Right forelimb (tissue), 1 donor: ENCODE data around the gene PNPLA2.

Experiments
- DNase-seq: peaks from one replicate; pipeline ENCODE4 v3.0.0-alpha.2; 2018

The PNPLA2 gene

GRCh38 chr11:819943-820649, 1.4 kb downstream of the PNPLA2 start:
- DNase-seq, result peak; percentile 72

- DNase-seq, result no peak
Measured at GRCh38 chr11:820655-821511, 2.2 kb downstream of the PNPLA2 start.

GRCh38 chr11:821512-822371, 3.0 kb downstream of the PNPLA2 start:
- no peak for DNase-seq

GRCh38 chr11:823441-824291, 5.0 kb downstream of the PNPLA2 start:
- DNase-seq, result no peak

- no peak for DNase-seq
Measured at GRCh38 chr11:824292-824880, 5.7 kb downstream of the PNPLA2 start.

- no peak for DNase-seq
Measured at GRCh38 chr11:824942-825341, 6.2 kb downstream of the PNPLA2 start.

GRCh38 chr11:825366-826226, 6.9 kb downstream of the PNPLA2 start:
- no peak for DNase-seq

GRCh38 chr11:826227-826621, 7.5 kb downstream of the PNPLA2 start:
- no peak for DNase-seq

- no peak for DNase-seq
Measured at GRCh38 chr11:826836-827145, 8.1 kb downstream of the PNPLA2 start.

- no peak for DNase-seq
Measured at GRCh38 chr11:827146-827896, 8.6 kb downstream of the PNPLA2 start.

- DNase-seq, result no peak
Measured at GRCh38 chr11:827897-828192, 9.1 kb downstream of the PNPLA2 start, which contains the start of gene CRACR2B. Gene CRACR2B (plus strand): TSS chr11:827919. CDS start chr11:828608, 689 bp downstream.

- DNase-seq, result no peak
Measured at GRCh38 chr11:828506-829175, 9.9 kb downstream of the PNPLA2 start.

- no peak for DNase-seq
Measured at GRCh38 chr11:829176-829846, 10.6 kb downstream of the PNPLA2 start.

- DNase-seq, result no peak
Measured at GRCh38 chr11:829847-830294, 11.2 kb downstream of the PNPLA2 start.

GRCh38 chr11:830295-831117, 11.8 kb downstream of the PNPLA2 start:
- no peak for DNase-seq

GRCh38 chr11:831118-831864, 12.6 kb downstream of the PNPLA2 start:
- DNase-seq, result no peak

GRCh38 chr11:831961-832528, 13.3 kb downstream of the PNPLA2 start:
- DNase-seq, result no peak
